Activated T-cell treated with anti-CD3 and anti-CD28 coated beads, Interleukin-2, amount 50 U/mL, for 4 hours (primary cell): ENCODE measurements around the gene TM7SF3. TPM values are rescaled to one million over a fixed set of nuclear protein-coding genes. Genes with fewer than 3 reads are reported as not detected.
"Not testable (repeated sequence)": the region's sequence is repeated elsewhere in the genome, so short reads cannot be mapped to it uniquely, and the experiment has no call there.

Experiments
- ATAC-seq, 2 donors: fragments of 200-7000 bp; cut with Tn5 transposase; one replicate each; pipeline ENCODE4 v1.10.0; 2021
- DNase-seq: peaks from one replicate; pipeline ENCODE4 v3.0.0-alpha.2; 2020
- H3K27me3 Mint-ChIP-seq: one replicate; pipeline ENCODE4 v1.8.0; 2021; ENCODE audit warnings: low read depth, mixed read lengths
- H3K36me3 Mint-ChIP-seq: one replicate; pipeline ENCODE4 v1.8.0; 2022; ENCODE audit warnings: mixed read lengths; ENCODE audit not compliant: insufficient read depth
- H3K4me1 Mint-ChIP-seq: one replicate; pipeline ENCODE4 v1.8.0; 2021; ENCODE audit warnings: low read depth, mixed read lengths
- H3K4me3 Mint-ChIP-seq: one replicate; pipeline ENCODE4 v1.8.0; 2021; ENCODE audit warnings: mild to moderate bottlenecking, moderate library complexity, mixed read lengths
- H3K9me3 Mint-ChIP-seq: one replicate; pipeline ENCODE4 v1.8.0; 2021; ENCODE audit warnings: mixed read lengths
- total RNA-seq, 3 donors: library from RNA; stranded (reverse); gene quantifications; one replicate each; pipeline ENCODE4 v1.2.1, GENCODE V29; 2021

TM7SF3 gene
- total RNA-seq, 3 donors from 2014 or later = 21.1 to 22.9 (median 21.6) TPM

DNA sequence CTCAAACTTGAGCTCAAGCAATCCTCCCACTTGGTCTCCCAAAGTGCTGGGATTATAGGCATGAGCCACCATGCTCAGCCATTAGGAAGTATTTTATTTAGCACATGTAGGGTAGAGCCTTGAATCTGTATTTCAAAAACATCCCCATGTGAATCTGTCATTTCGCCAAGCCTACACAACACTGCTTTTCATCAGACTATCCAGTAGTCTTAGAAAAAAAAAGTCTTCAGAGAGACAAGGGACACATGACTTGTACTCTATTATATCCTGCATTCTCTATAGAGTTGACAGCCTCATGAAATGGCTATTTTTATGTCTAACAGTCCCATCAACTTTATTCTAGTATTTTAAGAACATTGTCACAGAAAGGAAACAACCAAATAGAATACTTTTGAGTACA lies 35.4 kb downstream of the TM7SF3 start:
- peaks cover 3% of the 10 kb centered on the region for H3K4me1 Mint-ChIP-seq
- DNase-seq (no peak), ATAC-seq (no peak)
- H3K9me3 Mint-ChIP-seq = no peaks in the 10 kb centered on the region
- no peak overlapping the region for H3K4me3 Mint-ChIP-seq
- H3K27me3 Mint-ChIP-seq = no peaks in the 10 kb centered on the region
- H3K36me3 Mint-ChIP-seq = peaks cover 47% of the 10 kb centered on the region

DNA sequence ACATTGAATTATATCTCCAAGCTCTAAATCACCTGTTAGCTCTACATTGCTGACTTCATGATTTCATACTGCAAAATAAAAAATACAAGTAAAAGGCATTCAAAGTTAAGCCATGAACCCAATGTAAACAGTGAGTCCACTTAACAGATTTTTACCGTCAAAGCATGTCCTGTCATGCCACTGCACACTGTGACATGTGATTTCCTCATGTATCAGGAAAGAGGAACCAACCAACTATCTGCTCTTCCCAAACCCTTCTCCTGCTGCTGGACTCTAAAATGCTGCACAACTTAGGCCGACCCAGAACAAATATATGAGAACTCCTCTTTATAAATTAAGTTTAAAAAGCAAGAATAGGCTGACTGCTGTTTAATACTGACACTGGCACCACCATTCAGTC lies 37.5 kb downstream of the TM7SF3 start:
- Mint-ChIP-seq H3K36me3 (peaks cover 40% of the 10 kb centered on the region), H3K9me3 (no peaks in the 10 kb centered on the region), H3K27me3 (no peaks in the 10 kb centered on the region), H3K4me3 (no peak overlapping the region), H3K4me1 (peaks cover 7% of the 10 kb centered on the region)
- DNase-seq (no peak), ATAC-seq (no peak)

DNA sequence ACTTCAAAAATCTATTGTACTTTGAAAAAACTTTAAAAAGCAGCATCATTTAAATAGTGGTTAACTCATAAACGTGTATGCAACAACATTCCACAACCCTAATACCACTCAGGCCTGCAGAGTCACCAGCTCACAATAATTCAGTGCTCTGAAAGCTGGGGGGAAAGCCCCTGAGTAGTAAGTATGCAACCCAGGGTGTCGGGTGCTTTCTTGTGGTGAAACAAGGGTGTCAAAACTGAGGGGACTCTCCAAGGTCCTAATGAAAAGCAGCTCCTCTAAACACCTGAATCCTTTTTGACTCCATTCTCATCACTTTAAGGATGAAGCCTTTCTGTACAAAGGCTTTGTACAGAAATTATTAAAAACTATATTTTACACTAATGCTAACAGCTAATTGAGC lies 42.2 kb downstream of the TM7SF3 start:
- Mint-ChIP-seq H3K36me3 (peaks cover 46% of the 10 kb centered on the region), H3K4me1 (peaks cover 22% of the 10 kb centered on the region), H3K9me3 (no peaks in the 10 kb centered on the region), H3K4me3 (no peak overlapping the region), H3K27me3 (no peaks in the 10 kb centered on the region)
- peak; percentile 100 for ATAC-seq
- DNase-seq = peak; percentile 42

DNA sequence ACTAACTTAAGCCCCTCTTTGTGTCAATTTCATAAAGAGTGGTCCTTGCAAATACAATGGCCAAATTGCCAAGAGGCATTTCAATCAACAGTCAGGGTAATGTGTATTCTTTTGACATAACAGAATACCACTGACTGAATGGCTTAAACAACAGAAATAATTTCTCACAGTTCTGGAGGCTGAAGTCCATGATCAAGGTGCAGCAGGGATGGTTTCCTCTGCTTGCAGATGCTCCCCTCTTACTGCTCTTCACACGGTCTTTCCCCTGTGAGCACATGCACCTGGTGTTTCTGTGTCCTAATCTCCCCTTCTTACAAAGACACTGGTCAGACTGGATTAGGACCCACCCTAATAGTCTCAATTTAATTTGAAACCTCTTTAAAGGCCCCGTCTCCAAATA lies 44.0 kb downstream of the TM7SF3 start:
- no peak overlapping the region for H3K4me3 Mint-ChIP-seq
- peaks cover 35% of the 10 kb centered on the region for H3K36me3 Mint-ChIP-seq
- no peaks in the 10 kb centered on the region for H3K27me3 Mint-ChIP-seq
- DNase-seq (no peak), ATAC-seq (no peak)
- no peaks in the 10 kb centered on the region for H3K9me3 Mint-ChIP-seq
- H3K4me1 Mint-ChIP-seq = peaks cover 22% of the 10 kb centered on the region

DNA sequence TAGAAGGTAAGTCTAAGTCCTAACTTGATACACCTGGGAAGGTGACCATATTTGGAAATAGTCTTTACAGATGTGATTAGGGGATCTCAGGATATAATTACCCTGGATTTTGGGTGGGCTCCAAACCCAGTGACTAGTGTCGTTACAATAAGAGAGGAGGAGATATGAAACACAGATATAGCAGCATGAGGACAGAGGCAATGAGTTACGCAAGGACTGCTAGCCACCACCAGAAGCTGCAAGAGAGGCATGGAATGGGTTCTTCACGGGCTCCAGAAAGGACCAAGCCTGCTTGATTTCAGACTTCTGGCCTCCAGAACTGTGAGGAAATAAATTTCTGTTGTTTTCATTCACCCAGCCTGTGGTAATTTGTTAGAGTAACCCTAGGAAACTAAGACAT lies 47.3 kb downstream of the TM7SF3 start:
- peaks cover 35% of the 10 kb centered on the region for H3K36me3 Mint-ChIP-seq

GRCh38 chr12:26963413-26963812 lies 50.8 kb downstream of the TM7SF3 start:
- H3K9me3 Mint-ChIP-seq = no peaks in the 10 kb centered on the region
- no peak overlapping the region for H3K4me3 Mint-ChIP-seq
- ATAC-seq = no peak
- H3K36me3 Mint-ChIP-seq = peaks cover 30% of the 10 kb centered on the region
- no peaks in the 10 kb centered on the region for H3K4me1 Mint-ChIP-seq
- no peaks in the 10 kb centered on the region for H3K27me3 Mint-ChIP-seq
- DNase-seq = no peak

More for the DNA sequence above, 47.3 kb downstream of the TM7SF3 start:
- ATAC-seq = no peak
- Mint-ChIP-seq H3K27me3 (no peaks in the 10 kb centered on the region), H3K4me1 (peaks cover 16% of the 10 kb centered on the region), H3K9me3 (no peaks in the 10 kb centered on the region), H3K4me3 (no peak overlapping the region)
- no peak for DNase-seq

- ATAC-seq = no peak
- Mint-ChIP-seq H3K36me3 (peaks cover 32% of the 10 kb centered on the region), H3K27me3 (no peaks in the 10 kb centered on the region), H3K4me3 (no peak overlapping the region), H3K9me3 (no peaks in the 10 kb centered on the region), H3K4me1 (no peaks in the 10 kb centered on the region)
- DNase-seq = no peak
Measured at GRCh38 chr12:26961803-26962202, 52.4 kb downstream of the TM7SF3 start.

GRCh38 chr12:26961391-26961790 lies 52.8 kb downstream of the TM7SF3 start:
- not testable (repeated sequence) for DNase-seq, H3K4me1 Mint-ChIP-seq, H3K27me3 Mint-ChIP-seq, H3K9me3 Mint-ChIP-seq, ATAC-seq, H3K4me3 Mint-ChIP-seq
- H3K36me3 Mint-ChIP-seq = peaks cover 34% of the 10 kb centered on the region

DNA sequence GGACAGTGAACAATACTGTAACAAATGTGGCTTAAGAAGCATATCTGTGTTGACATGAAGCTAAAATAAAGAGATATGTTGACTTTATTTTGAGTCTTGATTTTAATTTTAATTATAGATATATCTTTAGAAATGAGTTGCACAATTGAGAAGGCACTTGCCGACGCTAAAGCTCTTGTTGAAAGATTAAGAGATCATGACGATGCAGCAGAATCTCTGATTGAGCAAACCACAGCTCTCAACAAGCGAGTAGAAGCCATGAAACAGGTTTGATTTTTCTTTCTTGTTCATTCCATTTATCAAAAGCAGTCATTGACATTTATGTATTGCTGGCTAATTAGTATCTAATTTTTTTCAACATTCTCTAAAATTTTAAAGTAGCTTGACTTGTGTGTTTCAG lies 60.2 kb downstream of the TM7SF3 start:
- H3K27me3 Mint-ChIP-seq = no peaks in the 10 kb centered on the region
- peaks cover 23% of the 10 kb centered on the region for H3K36me3 Mint-ChIP-seq
- H3K4me1 Mint-ChIP-seq = peaks cover 38% of the 10 kb centered on the region
- ATAC-seq = no peak
- H3K9me3 Mint-ChIP-seq = no peaks in the 10 kb centered on the region
- H3K4me3 Mint-ChIP-seq = no peak overlapping the region
- DNase-seq = no peak

DNA sequence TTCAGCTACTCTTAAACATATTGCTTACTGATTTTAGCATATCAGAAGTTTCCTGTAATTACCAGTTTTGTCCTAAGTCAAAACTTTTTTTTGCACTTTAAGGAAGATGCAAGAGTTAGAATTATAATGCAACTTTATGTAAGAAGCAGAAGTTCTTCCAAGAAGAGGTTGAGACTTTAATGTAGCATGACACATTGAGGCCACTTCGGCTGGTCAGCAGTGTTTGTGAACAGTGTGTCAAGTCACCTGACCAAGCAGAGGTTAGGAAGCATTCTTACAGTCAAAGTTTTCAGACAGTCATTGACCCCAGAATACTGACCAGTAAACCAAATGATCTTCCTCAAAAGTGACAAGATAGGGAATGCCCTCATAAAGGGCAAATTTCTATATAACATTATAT lies 60.7 kb downstream of the TM7SF3 start:
- Mint-ChIP-seq H3K27me3 (no peaks in the 10 kb centered on the region), H3K4me1 (peaks cover 40% of the 10 kb centered on the region), H3K36me3 (peaks cover 26% of the 10 kb centered on the region), H3K9me3 (peaks cover 2% of the 10 kb centered on the region), H3K4me3 (no peak overlapping the region)
- DNase-seq (no peak), ATAC-seq (no peak)

GRCh38 chr12:26948309-26948708 lies 65.9 kb downstream of the TM7SF3 start:
- DNase-seq (no peak), ATAC-seq (no peak)
- no peaks in the 10 kb centered on the region for H3K27me3 Mint-ChIP-seq
- peaks cover 24% of the 10 kb centered on the region for H3K36me3 Mint-ChIP-seq
- H3K9me3 Mint-ChIP-seq = peaks cover 8% of the 10 kb centered on the region
- H3K4me1 Mint-ChIP-seq = peaks cover 62% of the 10 kb centered on the region
- H3K4me3 Mint-ChIP-seq = no peak overlapping the region

GRCh38 chr12:26941215-26941594 lies 73.0 kb downstream of the TM7SF3 start:
- no peaks in the 10 kb centered on the region for H3K9me3 Mint-ChIP-seq
- no peak for DNase-seq
- H3K27me3 Mint-ChIP-seq = no peaks in the 10 kb centered on the region
- no peak for ATAC-seq
- peaks cover 52% of the 10 kb centered on the region for H3K4me1 Mint-ChIP-seq
- H3K4me3 Mint-ChIP-seq = peak overlapping the region; percentile 99
- H3K36me3 Mint-ChIP-seq = peaks cover 6% of the 10 kb centered on the region

DNA sequence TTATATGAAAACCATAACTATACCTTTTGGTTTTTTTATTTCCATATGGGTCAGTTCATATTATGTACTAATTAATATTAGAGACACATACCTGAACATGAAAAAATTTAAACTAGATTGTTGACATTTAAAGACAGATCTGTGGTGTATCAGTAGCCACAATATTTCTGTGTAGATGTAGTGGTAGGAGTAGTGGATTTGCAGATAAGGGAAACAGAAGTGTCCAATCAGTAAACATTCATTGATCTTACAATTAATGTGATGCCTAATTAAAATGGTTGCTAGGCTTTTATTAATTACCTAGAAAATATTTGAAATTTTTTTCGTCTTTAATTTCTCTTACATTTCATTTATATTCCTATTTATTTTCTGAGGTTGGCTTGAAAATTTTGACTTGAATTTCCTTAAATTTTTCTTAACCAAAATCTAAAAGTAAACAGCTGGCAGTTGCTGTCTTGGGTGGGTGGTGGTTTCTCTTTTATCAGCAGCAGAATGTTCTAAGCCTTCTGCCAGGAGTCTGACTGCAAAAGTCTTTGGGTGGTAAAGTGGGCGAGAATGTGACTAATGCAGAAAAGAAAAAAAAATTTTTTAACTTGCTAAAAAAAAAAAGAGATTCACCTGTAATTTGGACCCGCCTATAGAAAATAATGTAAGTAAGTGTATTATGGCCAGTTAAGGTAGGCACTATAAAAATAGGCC lies 73.5 kb downstream of the TM7SF3 start:
- H3K4me3 Mint-ChIP-seq = peak overlapping the region; percentile 99
- no peaks in the 10 kb centered on the region for H3K9me3 Mint-ChIP-seq
- ATAC-seq (no peak), DNase-seq (peak; percentile 23)
- no peaks in the 10 kb centered on the region for H3K27me3 Mint-ChIP-seq
- peaks cover 6% of the 10 kb centered on the region for H3K36me3 Mint-ChIP-seq
- peaks cover 53% of the 10 kb centered on the region for H3K4me1 Mint-ChIP-seq

DNA sequence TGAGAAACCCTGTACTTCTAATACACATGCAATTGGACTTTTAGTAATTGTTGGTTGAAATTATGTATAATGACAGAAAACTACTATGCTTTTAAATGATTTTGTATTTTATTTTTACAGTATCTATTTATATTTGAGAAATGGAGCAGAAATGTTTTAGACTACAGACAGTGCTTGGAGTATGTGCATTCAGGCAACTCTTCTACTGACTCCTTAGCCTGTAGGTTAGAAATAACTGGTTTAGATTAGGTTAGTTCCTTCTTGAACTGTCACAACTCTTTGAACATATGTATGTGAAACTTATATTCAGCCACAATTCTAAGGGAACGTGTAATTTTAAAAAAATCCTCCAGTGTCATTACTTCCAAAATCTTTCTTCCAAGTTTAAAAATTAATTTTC lies 74.2 kb downstream of the TM7SF3 start:
- ATAC-seq = no peak
- no peak for DNase-seq
- Mint-ChIP-seq H3K9me3 (no peaks in the 10 kb centered on the region), H3K36me3 (peaks cover 6% of the 10 kb centered on the region), H3K4me1 (peaks cover 57% of the 10 kb centered on the region), H3K27me3 (no peaks in the 10 kb centered on the region), H3K4me3 (peak overlapping the region; percentile 99)

DNA sequence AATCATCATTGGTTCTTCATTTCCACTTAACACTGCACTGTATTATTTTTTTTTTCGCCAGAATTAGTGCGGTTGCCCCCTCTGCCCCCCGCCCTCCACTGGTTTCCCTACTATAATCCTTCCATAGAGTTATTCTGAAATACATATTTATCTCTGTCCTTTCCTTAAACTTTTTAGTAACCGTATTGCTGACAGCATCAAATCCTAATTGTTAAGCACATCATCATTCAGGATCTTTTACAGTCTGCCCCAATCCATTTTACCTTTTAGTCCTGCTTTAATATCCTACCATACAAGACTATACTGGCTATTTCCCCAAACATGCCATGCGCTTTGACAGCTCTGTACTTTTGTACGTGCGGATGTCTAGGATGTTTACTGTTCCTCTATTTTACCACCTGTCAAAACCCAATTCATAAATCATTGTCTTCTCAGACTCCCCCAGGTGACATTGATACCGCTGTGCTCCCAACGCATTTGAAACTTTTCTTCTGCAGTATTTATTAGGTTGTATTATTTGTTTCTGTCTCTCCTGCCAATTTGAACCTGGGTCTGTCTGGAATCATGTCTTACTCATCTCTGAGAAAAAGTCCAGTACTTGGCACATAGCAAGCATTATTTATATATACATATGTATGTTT lies 74.9 kb downstream of the TM7SF3 start:
- H3K4me1 Mint-ChIP-seq = peaks cover 61% of the 10 kb centered on the region
- ATAC-seq (no peak), DNase-seq (no peak)
- peak overlapping the region; percentile 99 for H3K4me3 Mint-ChIP-seq
- H3K9me3 Mint-ChIP-seq = no peaks in the 10 kb centered on the region
- no peaks in the 10 kb centered on the region for H3K27me3 Mint-ChIP-seq
- H3K36me3 Mint-ChIP-seq = peaks cover 9% of the 10 kb centered on the region
